ENCODE measurements around the gene LHFPL6. TPM values are rescaled to one million over a fixed set of nuclear protein-coding genes. Genes with fewer than 3 reads are reported as not detected.

LHFPL6 gene
- polyA plus RNA-seq, 3 donors = 0.14 to 0.59 (median 0.46) TPM

- intact Hi-C loops (cut with micrococcal nuclease) = no loop called here
- peaks cover 9% of the 10 kb centered on the region for H3K4me1 Mint-ChIP-seq
- Histone ChIP-seq H3K27me3 (ENCODE audit: control insufficient read depth in 2 of 2, insufficient read depth in 2 of 2, low read length in 2 of 2) (no peaks in the 10 kb centered on the region), H3K36me3 (replicated peaks in 1 of 2; ENCODE audit: control insufficient read depth in 1 of 2, insufficient read depth in 2 of 2, low read length in 2 of 2) (no peaks in the 10 kb centered on the region), H3K4me1 (ENCODE audit: control insufficient read depth in 1 of 2, insufficient read depth in 2 of 2, low read length in 2 of 2) (peaks cover 5 to 9% of the 10 kb centered on the region in 2 donors), H3K4me3 (replicated peaks in 1 of 3; ENCODE audit: low read depth in 2 of 3, low read length in 3 of 3) (no peak overlapping the region), H2AFZ (ENCODE audit: insufficient read depth, low read depth, low read length, poor library complexity, severe bottlenecking) (no peak overlapping the region), H3K9ac (ENCODE audit: insufficient read depth, low read length, poor library complexity, severe bottlenecking) (no peak overlapping the region), H4K20me1 (ENCODE audit: insufficient read depth, low read length) (no peaks in the 10 kb centered on the region), H3K27ac (ENCODE audit: low read depth in 1 of 2, low read length in 2 of 2) (no peak overlapping the region), H3K4me2 (replicated peaks; ENCODE audit: extremely low read depth, low read length, poor library complexity, severe bottlenecking) (no peak overlapping the region), H3K9me3 (replicated peaks in 1 of 2; ENCODE audit: control insufficient read depth in 1 of 2, insufficient read depth in 1 of 2, low read length in 2 of 2) (no peaks in the 10 kb centered on the region), H3K79me2 (ENCODE audit: insufficient read depth, low read length) (no peaks in the 10 kb centered on the region)
- no peak overlapping the region for H3K27ac Mint-ChIP-seq
- no CpG with 5 or more reads among the region's 4 CpGs for WGBS (ENCODE audit: insufficient coverage)
- H3K9me3 Mint-ChIP-seq = peaks cover 0 to 3% (median 0%) of the 10 kb centered on the region in 7 donors
- peaks cover 0 to 3% (median 2%) of the 10 kb centered on the region in 3 donors for H3K27me3 Mint-ChIP-seq (ENCODE audit: low read depth in 3 of 3)
- TF ChIP-seq, protein P1, sequence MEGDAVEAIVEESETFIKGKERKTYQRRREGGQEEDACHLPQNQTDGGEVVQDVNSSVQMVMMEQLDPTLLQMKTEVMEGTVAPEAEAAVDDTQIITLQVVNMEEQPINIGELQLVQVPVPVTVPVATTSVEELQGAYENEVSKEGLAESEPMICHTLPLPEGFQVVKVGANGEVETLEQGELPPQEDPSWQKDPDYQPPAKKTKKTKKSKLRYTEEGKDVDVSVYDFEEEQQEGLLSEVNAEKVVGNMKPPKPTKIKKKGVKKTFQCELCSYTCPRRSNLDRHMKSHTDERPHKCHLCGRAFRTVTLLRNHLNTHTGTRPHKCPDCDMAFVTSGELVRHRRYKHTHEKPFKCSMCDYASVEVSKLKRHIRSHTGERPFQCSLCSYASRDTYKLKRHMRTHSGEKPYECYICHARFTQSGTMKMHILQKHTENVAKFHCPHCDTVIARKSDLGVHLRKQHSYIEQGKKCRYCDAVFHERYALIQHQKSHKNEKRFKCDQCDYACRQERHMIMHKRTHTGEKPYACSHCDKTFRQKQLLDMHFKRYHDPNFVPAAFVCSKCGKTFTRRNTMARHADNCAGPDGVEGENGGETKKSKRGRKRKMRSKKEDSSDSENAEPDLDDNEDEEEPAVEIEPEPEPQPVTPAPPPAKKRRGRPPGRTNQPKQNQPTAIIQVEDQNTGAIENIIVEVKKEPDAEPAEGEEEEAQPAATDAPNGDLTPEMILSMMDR (IDR thresholded peaks at IDR 0.05) = no peak
- no peak for DNase-seq
- H3K36me3 Mint-ChIP-seq = no peaks in the 10 kb centered on the region
- H3K4me3 Mint-ChIP-seq = no peak overlapping the region
These were observed 292.0 kb downstream of the LHFPL6 start for GRCh38 chr13:39310961-39311360.

DNA sequence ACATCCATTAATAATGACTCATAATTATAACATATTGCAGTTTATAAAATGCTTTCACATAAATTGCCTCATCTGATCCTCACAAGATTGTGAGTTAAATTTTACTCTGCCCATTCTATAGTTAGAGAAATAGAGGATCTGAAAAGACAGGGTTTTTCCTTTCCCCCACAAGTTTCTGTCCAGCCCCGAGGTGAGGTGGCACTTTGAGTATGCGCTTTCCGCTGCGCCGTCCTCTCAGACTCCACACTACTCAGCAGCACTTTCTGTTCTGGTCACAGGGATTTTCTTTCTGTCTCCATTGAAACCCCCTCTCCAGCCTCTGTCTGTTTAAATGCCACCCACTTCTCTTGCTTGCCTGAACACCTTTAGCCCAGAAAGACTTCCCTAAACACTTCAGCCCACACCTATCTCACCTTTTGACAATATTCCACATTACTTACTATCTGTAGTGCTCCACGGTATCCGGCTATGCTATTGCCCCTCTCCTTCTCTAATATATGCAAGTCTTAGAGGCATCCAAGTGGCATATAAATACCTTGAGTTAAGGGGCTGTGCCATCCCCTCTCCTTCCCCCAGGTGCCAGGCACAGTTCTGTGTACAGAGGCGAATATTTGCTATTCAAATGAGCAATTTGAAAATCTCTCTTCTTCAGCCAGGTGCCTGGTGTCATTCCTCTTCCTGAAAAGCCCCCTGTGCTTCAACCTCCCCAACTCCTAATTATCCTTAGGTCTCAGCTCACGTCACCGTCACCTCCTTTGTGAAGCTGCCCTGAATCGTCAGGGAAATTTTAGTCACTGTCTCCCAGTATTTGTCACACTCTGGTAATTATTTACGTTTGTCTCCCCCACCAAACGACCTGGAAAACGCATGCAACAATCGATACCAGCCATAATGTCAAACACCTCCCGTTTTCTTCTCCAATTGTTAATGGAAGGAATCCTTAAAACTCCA is 296.1 kb downstream of the LHFPL6 start:
- no peak overlapping the region for H2AFZ ChIP-seq (ENCODE audit: insufficient read depth, low read depth, low read length, poor library complexity, severe bottlenecking)
- H3K4me2 ChIP-seq (replicated peaks; ENCODE audit: extremely low read depth, low read length, poor library complexity, severe bottlenecking) = no peak overlapping the region
- Mint-ChIP-seq H3K27ac (no peak overlapping the region), H3K4me3 (no peak overlapping the region), H3K9me3 (peaks cover 0 to 6% (median 0%) of the 10 kb centered on the region in 7 donors), H3K36me3 (no peaks in the 10 kb centered on the region), H3K27me3 (ENCODE audit: low read depth in 3 of 3) (peaks cover 0 to 3% (median 2%) of the 10 kb centered on the region in 3 donors), H3K4me1 (no peaks in the 10 kb centered on the region)
- H3K9ac ChIP-seq (ENCODE audit: insufficient read depth, low read length, poor library complexity, severe bottlenecking) = no peak overlapping the region
- H3K27ac ChIP-seq (ENCODE audit: low read depth in 1 of 2, low read length in 2 of 2) = no peak overlapping the region
- no peak for DNase-seq
- WGBS (ENCODE audit: insufficient coverage) = 64% methylated on average over 3 of the region's 16 CpGs
- H3K27me3 ChIP-seq (ENCODE audit: control insufficient read depth in 2 of 2, insufficient read depth in 2 of 2, low read length in 2 of 2) = no peaks in the 10 kb centered on the region
- no peaks in the 10 kb centered on the region for H3K9me3 ChIP-seq (replicated peaks in 1 of 2; ENCODE audit: control insufficient read depth in 1 of 2, insufficient read depth in 1 of 2, low read length in 2 of 2)
- TF ChIP-seq, protein P1 (IDR thresholded peaks at IDR 0.05) = no peak
- H3K4me3 ChIP-seq (replicated peaks in 1 of 3; ENCODE audit: low read depth in 2 of 3, low read length in 3 of 3) = no peak overlapping the region
- no peaks in the 10 kb centered on the region for H3K36me3 ChIP-seq (replicated peaks in 1 of 2; ENCODE audit: control insufficient read depth in 1 of 2, insufficient read depth in 2 of 2, low read length in 2 of 2)
- intact Hi-C loops (cut with micrococcal nuclease) = no loop called here
- no peaks in the 10 kb centered on the region for H3K79me2 ChIP-seq (ENCODE audit: insufficient read depth, low read length)
- H4K20me1 ChIP-seq (ENCODE audit: insufficient read depth, low read length) = no peaks in the 10 kb centered on the region
- H3K4me1 ChIP-seq (ENCODE audit: control insufficient read depth in 1 of 2, insufficient read depth in 2 of 2, low read length in 2 of 2) = no peaks in the 10 kb centered on the region

All from CD14-positive monocyte (primary cell).